Osteocyte (in vitro differentiated cells): ENCODE results near the gene SPRR2E. TPM values are rescaled to one million over a fixed set of nuclear protein-coding genes. Genes with fewer than 3 reads are reported as not detected.

ENCODE experiments used
- DNase-seq: peaks from one replicate; pipeline ENCODE4 v3.0.0; 2021; ENCODE audit warnings: mixed read lengths; ENCODE audit not compliant: unreplicated experiment; ENCODE audit errors: extremely low spot score
- H3K27ac Mint-ChIP-seq: one replicate; pipeline ENCODE4 v1.8.0; 2021; ENCODE audit warnings: mild to moderate bottlenecking, mixed read lengths; ENCODE audit not compliant: unreplicated experiment
- H3K27me3 Mint-ChIP-seq: one replicate; pipeline ENCODE4 v1.8.0; 2021; ENCODE audit warnings: mixed read lengths; ENCODE audit not compliant: unreplicated experiment
- H3K36me3 Mint-ChIP-seq: one replicate; pipeline ENCODE4 v1.8.0; 2021; ENCODE audit warnings: mixed read lengths; ENCODE audit not compliant: unreplicated experiment
- H3K4me1 Mint-ChIP-seq: one replicate; pipeline ENCODE4 v1.8.0; 2021; ENCODE audit warnings: mixed read lengths; ENCODE audit not compliant: unreplicated experiment
- H3K4me3 Mint-ChIP-seq: one replicate; pipeline ENCODE4 v1.8.0; 2021; ENCODE audit warnings: mild to moderate bottlenecking, moderate library complexity, mixed read lengths; ENCODE audit not compliant: unreplicated experiment
- H3K9me3 Mint-ChIP-seq: one replicate; pipeline ENCODE4 v1.8.0; 2021; ENCODE audit warnings: mixed read lengths; ENCODE audit not compliant: unreplicated experiment
- total RNA-seq: library from RNA; stranded (reverse); gene quantifications from 2 replicates; pipeline ENCODE4 v1.2.1, GENCODE V29; 2021
- TF ChIP-seq, protein P1 (sequence below): fragments of 200-600 bp; sonication (generic); IDR thresholded peaks from 2 replicates; pipeline ENCODE4 v1.5.0; 2021; ENCODE audit warnings: antibody characterized with exemption, mild to moderate bottlenecking, moderate library complexity

The SPRR2E gene
- total RNA-seq, 1 donor from 2014 or later: not detected

DNA sequence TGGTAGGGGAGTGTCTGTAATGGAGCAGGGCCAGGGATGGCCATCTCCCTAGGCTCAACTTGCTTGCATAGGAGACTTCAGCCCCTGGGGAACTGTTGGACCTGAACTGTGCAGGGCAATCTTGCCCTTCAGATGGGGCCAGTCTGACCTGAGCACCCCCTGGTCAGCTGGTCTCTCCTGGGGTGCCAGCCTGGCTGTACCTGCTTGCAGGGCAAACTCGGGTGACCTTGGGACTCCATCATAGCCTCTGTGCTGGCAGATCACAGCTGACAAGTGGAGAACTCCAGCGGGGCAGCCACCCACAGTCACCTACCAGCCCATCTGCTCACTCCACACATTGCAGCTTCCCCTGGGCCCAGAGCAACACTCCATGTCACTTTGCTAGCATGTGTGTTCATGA, 45.1 kb downstream of the SPRR2E start:
- Mint-ChIP-seq H3K36me3 (no peaks in the 10 kb centered on the region), H3K27me3 (no peaks in the 10 kb centered on the region), H3K4me1 (no peaks in the 10 kb centered on the region), H3K9me3 (no peaks in the 10 kb centered on the region), H3K27ac (no peak overlapping the region), H3K4me3 (no peak overlapping the region)
- TF ChIP-seq, protein P1, sequence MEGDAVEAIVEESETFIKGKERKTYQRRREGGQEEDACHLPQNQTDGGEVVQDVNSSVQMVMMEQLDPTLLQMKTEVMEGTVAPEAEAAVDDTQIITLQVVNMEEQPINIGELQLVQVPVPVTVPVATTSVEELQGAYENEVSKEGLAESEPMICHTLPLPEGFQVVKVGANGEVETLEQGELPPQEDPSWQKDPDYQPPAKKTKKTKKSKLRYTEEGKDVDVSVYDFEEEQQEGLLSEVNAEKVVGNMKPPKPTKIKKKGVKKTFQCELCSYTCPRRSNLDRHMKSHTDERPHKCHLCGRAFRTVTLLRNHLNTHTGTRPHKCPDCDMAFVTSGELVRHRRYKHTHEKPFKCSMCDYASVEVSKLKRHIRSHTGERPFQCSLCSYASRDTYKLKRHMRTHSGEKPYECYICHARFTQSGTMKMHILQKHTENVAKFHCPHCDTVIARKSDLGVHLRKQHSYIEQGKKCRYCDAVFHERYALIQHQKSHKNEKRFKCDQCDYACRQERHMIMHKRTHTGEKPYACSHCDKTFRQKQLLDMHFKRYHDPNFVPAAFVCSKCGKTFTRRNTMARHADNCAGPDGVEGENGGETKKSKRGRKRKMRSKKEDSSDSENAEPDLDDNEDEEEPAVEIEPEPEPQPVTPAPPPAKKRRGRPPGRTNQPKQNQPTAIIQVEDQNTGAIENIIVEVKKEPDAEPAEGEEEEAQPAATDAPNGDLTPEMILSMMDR: no peak
- DNase-seq: no peak

Other genes with a start within 250 kb of the SPRR2E start
- gene LCE7A, start 234.5 kb downstream of the SPRR2E start, total RNA-seq: not detected in 2 replicates
- gene SMCP, start 216.2 kb downstream of the SPRR2E start, total RNA-seq: not detected in 2 replicates
- not detected in 2 replicates for gene IVL, start 186.0 kb downstream of the SPRR2E start, total RNA-seq
- gene SPRR5, start 147.3 kb downstream of the SPRR2E start, total RNA-seq: not detected in 2 replicates
- not detected in 2 replicates for gene SPRR4, start 123.9 kb downstream of the SPRR2E start, total RNA-seq
- gene SPRR1A, start 110.4 kb downstream of the SPRR2E start, total RNA-seq: not detected in 2 replicates
- gene SPRR3, start 92.8 kb downstream of the SPRR2E start, total RNA-seq: not detected in 2 replicates
- not detected in 2 replicates for gene SPRR1B, start 63.3 kb downstream of the SPRR2E start, total RNA-seq
- gene SPRR2D, start 53.4 kb downstream of the SPRR2E start, total RNA-seq: not detected in 2 replicates
- not detected in 2 replicates for gene SPRR2A, start 37.0 kb downstream of the SPRR2E start, total RNA-seq
- not detected in 2 replicates for gene SPRR2B, start 22.9 kb downstream of the SPRR2E start, total RNA-seq
- not detected in 2 replicates for gene SPRR2F, start 19.0 kb upstream of the SPRR2E start, total RNA-seq
- not detected in 2 replicates for gene SPRR2G, start 56.4 kb upstream of the SPRR2E start, total RNA-seq
- gene LELP1, start 108.9 kb upstream of the SPRR2E start, total RNA-seq: not detected in 2 replicates
- gene PRR9, start 123.1 kb upstream of the SPRR2E start, total RNA-seq: not detected in 2 replicates
- not detected in 2 replicates for gene LORICRIN, start 165.2 kb upstream of the SPRR2E start, total RNA-seq
- gene PGLYRP3, start 218.4 kb upstream of the SPRR2E start, total RNA-seq: not detected in 2 replicates